HepG2 (cell line): ENCODE results near the gene ASB3. TPM values are rescaled to one million over a fixed set of nuclear protein-coding genes. Genes with fewer than 3 reads are reported as not detected.

Source experiments
- E2F5 ChIP-seq: sonication (generic); formaldehyde crosslinking; conservative IDR thresholded peaks from 2 replicates; pipeline ENCODE4 v1.4.0; 2020; ENCODE audit warnings: missing genetic modification reagents
- ELK4 ChIP-seq: sonication (generic); formaldehyde crosslinking; IDR thresholded peaks from 2 replicates; pipeline ENCODE4 v1.9.0; 2021; ENCODE audit warnings: missing genetic modification reagents, borderline replicate concordance
- GATAD1 ChIP-seq: IDR thresholded peaks from 2 replicates; pipeline ENCODE4 v1.6.1; 2016; ENCODE audit warnings: missing genetic modification reagents, missing compliant biosample characterization
- HNRNPH1 ChIP-seq: fragments of 200-400 bp; formaldehyde crosslinking; optimal IDR thresholded peaks from 2 replicates; pipeline ENCODE3; 2017; ENCODE audit warnings: mild to moderate bottlenecking, low read depth, low read length
- KDM2A ChIP-seq: sonication (generic); formaldehyde crosslinking; IDR thresholded peaks from 2 replicates; pipeline ENCODE4 v1.4.0; 2020; ENCODE audit warnings: low read depth, missing genetic modification reagents, borderline replicate concordance
- KLF11 ChIP-seq: IDR thresholded peaks from 2 replicates; pipeline ENCODE4 v1.6.1; 2016; ENCODE audit warnings: missing compliant biosample characterization
- SNAI1 ChIP-seq: sonication (generic); formaldehyde crosslinking; IDR thresholded peaks from 2 replicates; pipeline ENCODE4 v1.5.0; 2020; ENCODE audit warnings: mild to moderate bottlenecking, missing genetic modification reagents, borderline replicate concordance
- SYNCRIP ChIP-seq: fragments of 200-400 bp; formaldehyde crosslinking; IDR thresholded peaks from 2 replicates; pipeline ENCODE4 v1.6.1; 2018; ENCODE audit warnings: mild to moderate bottlenecking, low read depth, low read length; ENCODE audit not compliant: insufficient read depth
- THAP7 ChIP-seq: sonication (generic); formaldehyde crosslinking; IDR thresholded peaks from 2 replicates; pipeline ENCODE4 v1.8.1; 2023; ENCODE audit warnings: mild to moderate bottlenecking, missing genetic modification reagents
- TIGD3 ChIP-seq: sonication (generic); formaldehyde crosslinking; IDR thresholded peaks from 2 replicates; pipeline ENCODE4 v1.5.1; 2020; ENCODE audit warnings: mild to moderate bottlenecking, missing genetic modification reagents, borderline replicate concordance
- TRIM24 ChIP-seq: sonication (generic); formaldehyde crosslinking; IDR thresholded peaks from 2 replicates; pipeline ENCODE4 v1.8.0; 2022; ENCODE audit warnings: mild to moderate bottlenecking, missing genetic modification reagents
- ZMYM3 ChIP-seq: sonication (generic); formaldehyde crosslinking; IDR thresholded peaks from 2 replicates; pipeline ENCODE4 v1.5.1; 2020; ENCODE audit warnings: mild to moderate bottlenecking, missing genetic modification reagents
- ZNF180 ChIP-seq: sonication (generic); formaldehyde crosslinking; IDR thresholded peaks from 2 replicates; pipeline ENCODE4 v1.4.0; 2020; ENCODE audit warnings: low read depth, missing genetic modification reagents, borderline replicate concordance
- ZNF230 ChIP-seq: sonication (generic); formaldehyde crosslinking; IDR thresholded peaks from 2 replicates; pipeline ENCODE4 v1.4.0; 2020; ENCODE audit warnings: mild to moderate bottlenecking, missing genetic modification reagents
- ZNF280B ChIP-seq: sonication (generic); formaldehyde crosslinking; IDR thresholded peaks from 2 replicates; pipeline ENCODE4 v1.5.0; 2020; ENCODE audit warnings: missing genetic modification reagents, mild to moderate bottlenecking, borderline replicate concordance
- ZNF382 ChIP-seq: sonication (generic); formaldehyde crosslinking; IDR thresholded peaks from 2 replicates; pipeline ENCODE4 v1.5.0; 2020; ENCODE audit warnings: missing genetic modification reagents, mild to moderate bottlenecking, borderline replicate concordance
- ZNF530 ChIP-seq: sonication (generic); formaldehyde crosslinking; IDR thresholded peaks from 2 replicates; pipeline ENCODE4 v1.5.0; 2020; ENCODE audit warnings: low read depth, mild to moderate bottlenecking, missing genetic modification reagents
- ZNF570 ChIP-seq: sonication (generic); formaldehyde crosslinking; IDR thresholded peaks from 2 replicates; pipeline ENCODE4 v1.4.0; 2020; ENCODE audit warnings: mild to moderate bottlenecking, missing genetic modification reagents, borderline replicate concordance
- ZNF839 ChIP-seq: sonication (generic); formaldehyde crosslinking; IDR thresholded peaks from 2 replicates; pipeline ENCODE4 v1.4.0; 2020; ENCODE audit warnings: missing genetic modification reagents, mild to moderate bottlenecking, borderline replicate concordance
- polyA plus RNA-seq, 8 experiments: library from polyadenylated mRNA; depleted of rRNA in 3 of 8; stranded (reverse) in 7 of 8; unstranded in 1 of 8; fragments of >200 nt; fragmentation: Illumina TruSeq in 4 of 8; extraction: Trizol in 4 of 8; gene quantifications; 2 replicates each; pipeline versions ENCODE4 v1.2.1 to v1.2.3, GENCODE V29; 2011 to 2016; ENCODE audit warnings: low read depth in 4 of 8, missing spikeins in 1 of 8, mixed read lengths in 1 of 8; ENCODE audit not compliant: insufficient read depth in 1 of 8
- total RNA-seq, 5 experiments: library from RNA; depleted of rRNA; stranded (reverse); fragments of >200 nt; fragmentation: Illumina TruSeq; extraction: Trizol; gene quantifications; 2 replicates each; pipeline ENCODE4 v1.2.3, GENCODE V29; 2016; ENCODE audit warnings: low read depth in 1 of 5
- TF ChIP-seq, protein P1 (sequence below): IDR thresholded peaks from 2 replicates; pipeline ENCODE4 v1.6.1; 2018; ENCODE audit warnings: missing genetic modification reagents

The ASB3 gene
- total and polyA plus RNA-seq, 2 of the 13 experiments (the other 11 are each of a cell fraction or from before 2014, with no cell fraction given), result 40.1 to 41.8 TPM

- peak; percentile 80; the same call in 1 of the 2 replicates for TF ChIP-seq ZNF280B
- TF ChIP-seq ZNF530 (CRISPR knock-in tag), result no peak
- no peak for TF ChIP-seq ZMYM3 (CRISPR knock-in tag)
- TF ChIP-seq SYNCRIP, result no peak
- TF ChIP-seq E2F5 (CRISPR knock-in tag), result no peak; the same call in 1 of the 2 replicates
- no peak for TF ChIP-seq ZNF839
- TF ChIP-seq, protein P1, sequence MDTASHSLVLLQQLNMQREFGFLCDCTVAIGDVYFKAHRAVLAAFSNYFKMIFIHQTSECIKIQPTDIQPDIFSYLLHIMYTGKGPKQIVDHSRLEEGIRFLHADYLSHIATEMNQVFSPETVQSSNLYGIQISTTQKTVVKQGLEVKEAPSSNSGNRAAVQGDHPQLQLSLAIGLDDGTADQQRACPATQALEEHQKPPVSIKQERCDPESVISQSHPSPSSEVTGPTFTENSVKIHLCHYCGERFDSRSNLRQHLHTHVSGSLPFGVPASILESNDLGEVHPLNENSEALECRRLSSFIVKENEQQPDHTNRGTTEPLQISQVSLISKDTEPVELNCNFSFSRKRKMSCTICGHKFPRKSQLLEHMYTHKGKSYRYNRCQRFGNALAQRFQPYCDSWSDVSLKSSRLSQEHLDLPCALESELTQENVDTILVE (CRISPR knock-in tag), result peak; percentile 86
- no peak for TF ChIP-seq ELK4 (CRISPR knock-in tag)
- TF ChIP-seq TRIM24 (CRISPR knock-in tag), result no peak
- no peak for TF ChIP-seq KLF11
- TF ChIP-seq SNAI1 (CRISPR knock-in tag), result no peak; the same call in 1 of the 2 replicates
- peak; percentile 99 for TF ChIP-seq KDM2A (CRISPR knock-in tag)
- no peak for TF ChIP-seq ZNF180 (CRISPR knock-in tag)
- TF ChIP-seq TIGD3 (CRISPR knock-in tag), result no peak
- TF ChIP-seq GATAD1 (CRISPR knock-in tag), result peak; percentile 73
- TF ChIP-seq ZNF382 (CRISPR knock-in tag), result no peak
- TF ChIP-seq HNRNPH1, result no peak
- TF ChIP-seq ZNF230 (CRISPR knock-in tag), result no peak; the same call in 1 of the 2 replicates
- no peak for TF ChIP-seq THAP7 (CRISPR knock-in tag)
- TF ChIP-seq ZNF570, result no peak
Observed at GRCh38 chr2:53767405-53768241, 19.1 kb downstream of the ASB3 start, which contains the start of gene CHAC2 (continued).
